HEK293 (cell line): ENCODE data around the gene SGMS1.
A peak's percentile ranks its signal among the peaks of the same experiment; 100 is the strongest.

Experiments used
- IKZF3 ChIP-seq: fragments of 450-650 bp; IDR thresholded peaks from 2 replicates; pipeline ENCODE4 v1.5.0; 2018; ENCODE audit warnings: missing biosample characterization, mild to moderate bottlenecking, missing genetic modification characterization, moderate library complexity
- KLF16 ChIP-seq: fragments of 450-650 bp; formaldehyde crosslinking; IDR thresholded peaks from 2 replicates; pipeline ENCODE4 v1.5.1; 2017; ENCODE audit warnings: missing biosample characterization, missing genetic modification characterization
- KLF9 ChIP-seq: fragments of 450-650 bp; formaldehyde crosslinking; IDR thresholded peaks from 2 replicates; pipeline ENCODE4 v1.5.1; 2016; ENCODE audit warnings: missing biosample characterization, missing genetic modification characterization, low read depth
- SCRT1 ChIP-seq: fragments of 450-650 bp; formaldehyde crosslinking; IDR thresholded peaks from 2 replicates; pipeline ENCODE4 v1.5.1; 2016; ENCODE audit warnings: missing biosample characterization, missing genetic modification characterization, borderline replicate concordance
- ZBTB17 ChIP-seq: fragments of 450-650 bp; formaldehyde crosslinking; IDR thresholded peaks from 2 replicates; pipeline ENCODE4 v1.5.1; 2016; ENCODE audit warnings: missing biosample characterization, missing genetic modification characterization
- ZBTB8A ChIP-seq: fragments of 450-650 bp; formaldehyde crosslinking; IDR thresholded peaks from 2 replicates; pipeline ENCODE4 v1.5.1; 2016; ENCODE audit warnings: missing biosample characterization, missing genetic modification characterization
- ZEB2 ChIP-seq: fragments of 450-650 bp; formaldehyde crosslinking; IDR thresholded peaks from 2 replicates; pipeline ENCODE4 v1.5.1; 2016; ENCODE audit warnings: missing biosample characterization, missing genetic modification characterization
- ZFHX2 ChIP-seq: fragments of 450-650 bp; formaldehyde crosslinking; conservative IDR thresholded peaks from 2 replicates; pipeline ENCODE4 v1.5.1; 2016; ENCODE audit warnings: missing biosample characterization, missing genetic modification characterization
- ZFP3 ChIP-seq: fragments of 450-650 bp; formaldehyde crosslinking; IDR thresholded peaks from 2 replicates; pipeline ENCODE4 v1.5.1; 2016; ENCODE audit warnings: low read depth, missing biosample characterization, missing genetic modification characterization
- ZNF146 ChIP-seq: fragments of 450-650 bp; formaldehyde crosslinking; IDR thresholded peaks from 2 replicates; pipeline ENCODE4 v1.5.1; 2016; ENCODE audit warnings: missing biosample characterization, missing genetic modification characterization
- ZNF366 ChIP-seq: fragments of 450-650 bp; formaldehyde crosslinking; conservative IDR thresholded peaks from 2 replicates; pipeline ENCODE4 v1.5.1; 2016; ENCODE audit warnings: missing biosample characterization, missing genetic modification characterization
- ZNF549 ChIP-seq: fragments of 450-650 bp; IDR thresholded peaks from 2 replicates; pipeline ENCODE4 v1.5.1; 2018; ENCODE audit warnings: missing biosample characterization, missing genetic modification characterization, mild to moderate bottlenecking, inconsistent platforms, moderate library complexity
- ZNF629 ChIP-seq: fragments of 450-650 bp; formaldehyde crosslinking; IDR thresholded peaks from 2 replicates; pipeline ENCODE4 v1.5.1; 2017; ENCODE audit warnings: missing biosample characterization, missing genetic modification characterization
- ZNF747 ChIP-seq: fragments of 450-650 bp; formaldehyde crosslinking; IDR thresholded peaks from 2 replicates; pipeline ENCODE4 v1.5.1; 2016; ENCODE audit warnings: missing biosample characterization, missing genetic modification characterization
- ZNF830 ChIP-seq: fragments of 450-650 bp; IDR thresholded peaks from 2 replicates; pipeline ENCODE4 v1.5.0; 2018; ENCODE audit warnings: missing biosample characterization, missing genetic modification characterization, low read depth, mild to moderate bottlenecking, moderate library complexity
- ZNF837 ChIP-seq: fragments of 450-650 bp; formaldehyde crosslinking; IDR thresholded peaks from 2 replicates; pipeline ENCODE4 v1.5.1; 2016; ENCODE audit warnings: missing biosample characterization, missing genetic modification characterization
- ZNF843 ChIP-seq: fragments of 450-650 bp; formaldehyde crosslinking; IDR thresholded peaks from 2 replicates; pipeline ENCODE4 v1.5.1; 2016; ENCODE audit warnings: missing biosample characterization, missing genetic modification characterization
- TF ChIP-seq, protein P1 (sequence below): fragments of 450-650 bp; IDR thresholded peaks from 2 replicates; pipeline ENCODE4 v1.5.1; 2018; ENCODE audit warnings: missing biosample characterization, missing genetic modification characterization
- TF ChIP-seq, protein P2 (sequence below): fragments of 450-650 bp; formaldehyde crosslinking; IDR thresholded peaks from 2 replicates; pipeline ENCODE4 v1.5.1; 2016; ENCODE audit warnings: missing biosample characterization, missing genetic modification characterization
- TF ChIP-seq, protein P3 (sequence below): fragments of 450-650 bp; formaldehyde crosslinking; IDR thresholded peaks from 2 replicates; pipeline ENCODE4 v1.5.1; 2017; ENCODE audit warnings: missing biosample characterization, mild to moderate bottlenecking, missing genetic modification characterization, moderate library complexity
- TF ChIP-seq, protein P4 (sequence below): fragments of 450-650 bp; formaldehyde crosslinking; IDR thresholded peaks from 2 replicates; pipeline ENCODE4 v1.5.1; 2016; ENCODE audit warnings: missing biosample characterization, missing genetic modification characterization, borderline replicate concordance
- TF ChIP-seq, protein P5 (sequence below): fragments of 450-650 bp; formaldehyde crosslinking; IDR thresholded peaks from 2 replicates; pipeline ENCODE4 v1.5.1; 2016; ENCODE audit warnings: missing biosample characterization, missing genetic modification characterization, low read depth
- TF ChIP-seq, protein P6 (sequence below): fragments of 450-650 bp; formaldehyde crosslinking; IDR thresholded peaks from 2 replicates; pipeline ENCODE4 v1.5.1; 2016; ENCODE audit warnings: missing biosample characterization, missing genetic modification characterization
- TF ChIP-seq, protein P7 (sequence below): fragments of 450-650 bp; formaldehyde crosslinking; IDR thresholded peaks from 2 replicates; pipeline ENCODE4 v1.5.1; 2017; ENCODE audit warnings: missing biosample characterization, missing genetic modification characterization
- TF ChIP-seq, protein P8 (sequence below): fragments of 450-650 bp; formaldehyde crosslinking; IDR thresholded peaks from 2 replicates; pipeline ENCODE4 v1.5.1; 2016; ENCODE audit warnings: missing biosample characterization, missing genetic modification characterization

SGMS1 gene

DNA sequence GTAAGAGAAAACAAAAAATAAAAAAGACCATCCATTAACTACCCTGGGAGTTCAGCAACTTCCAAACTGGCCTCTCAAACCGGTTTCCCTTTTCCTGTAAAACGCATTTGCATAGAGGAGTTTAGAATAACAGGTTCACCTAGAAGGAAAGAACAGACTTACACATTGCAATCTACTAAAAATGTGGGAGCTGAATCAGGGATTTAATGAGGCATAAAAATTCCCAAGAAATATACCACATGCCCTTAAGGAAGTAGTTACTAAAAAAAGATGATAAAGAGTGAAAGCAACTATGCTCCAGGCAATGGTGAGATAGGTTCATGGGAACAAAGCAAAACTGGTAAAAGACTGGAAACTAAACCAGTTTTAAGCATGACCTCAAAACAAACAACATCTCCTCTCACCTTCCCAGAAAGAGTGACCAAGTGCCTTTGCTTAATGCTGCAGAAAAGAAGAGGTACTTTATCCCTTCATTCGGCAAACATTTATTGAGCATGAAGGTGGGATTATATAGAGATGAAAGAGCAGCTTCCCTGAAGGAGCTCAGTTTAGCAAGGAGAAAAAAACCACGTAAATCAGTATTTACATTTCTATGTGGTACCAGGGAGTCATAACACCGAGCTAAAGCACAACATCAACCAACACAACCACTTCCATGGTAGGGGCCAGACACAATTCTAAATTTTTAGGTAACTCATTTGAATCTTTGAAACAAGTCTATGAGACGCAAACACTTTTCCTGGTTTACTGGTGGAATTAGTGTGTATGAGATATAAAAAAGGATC is 152.8 kb downstream of the SGMS1 start (continued):
- TF ChIP-seq ZNF830 (tag by site-specific recombination): no peak
- TF ChIP-seq, protein P1, sequence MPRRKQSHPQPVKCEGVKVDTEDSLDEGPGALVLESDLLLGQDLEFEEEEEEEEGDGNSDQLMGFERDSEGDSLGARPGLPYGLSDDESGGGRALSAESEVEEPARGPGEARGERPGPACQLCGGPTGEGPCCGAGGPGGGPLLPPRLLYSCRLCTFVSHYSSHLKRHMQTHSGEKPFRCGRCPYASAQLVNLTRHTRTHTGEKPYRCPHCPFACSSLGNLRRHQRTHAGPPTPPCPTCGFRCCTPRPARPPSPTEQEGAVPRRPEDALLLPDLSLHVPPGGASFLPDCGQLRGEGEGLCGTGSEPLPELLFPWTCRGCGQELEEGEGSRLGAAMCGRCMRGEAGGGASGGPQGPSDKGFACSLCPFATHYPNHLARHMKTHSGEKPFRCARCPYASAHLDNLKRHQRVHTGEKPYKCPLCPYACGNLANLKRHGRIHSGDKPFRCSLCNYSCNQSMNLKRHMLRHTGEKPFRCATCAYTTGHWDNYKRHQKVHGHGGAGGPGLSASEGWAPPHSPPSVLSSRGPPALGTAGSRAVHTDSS (tag by site-specific recombination): no peak
- no peak for TF ChIP-seq ZBTB8A (tag by site-specific recombination)
- TF ChIP-seq, protein P2, sequence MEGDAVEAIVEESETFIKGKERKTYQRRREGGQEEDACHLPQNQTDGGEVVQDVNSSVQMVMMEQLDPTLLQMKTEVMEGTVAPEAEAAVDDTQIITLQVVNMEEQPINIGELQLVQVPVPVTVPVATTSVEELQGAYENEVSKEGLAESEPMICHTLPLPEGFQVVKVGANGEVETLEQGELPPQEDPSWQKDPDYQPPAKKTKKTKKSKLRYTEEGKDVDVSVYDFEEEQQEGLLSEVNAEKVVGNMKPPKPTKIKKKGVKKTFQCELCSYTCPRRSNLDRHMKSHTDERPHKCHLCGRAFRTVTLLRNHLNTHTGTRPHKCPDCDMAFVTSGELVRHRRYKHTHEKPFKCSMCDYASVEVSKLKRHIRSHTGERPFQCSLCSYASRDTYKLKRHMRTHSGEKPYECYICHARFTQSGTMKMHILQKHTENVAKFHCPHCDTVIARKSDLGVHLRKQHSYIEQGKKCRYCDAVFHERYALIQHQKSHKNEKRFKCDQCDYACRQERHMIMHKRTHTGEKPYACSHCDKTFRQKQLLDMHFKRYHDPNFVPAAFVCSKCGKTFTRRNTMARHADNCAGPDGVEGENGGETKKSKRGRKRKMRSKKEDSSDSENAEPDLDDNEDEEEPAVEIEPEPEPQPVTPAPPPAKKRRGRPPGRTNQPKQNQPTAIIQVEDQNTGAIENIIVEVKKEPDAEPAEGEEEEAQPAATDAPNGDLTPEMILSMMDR (tag by site-specific recombination): no peak
- TF ChIP-seq, protein P3, sequence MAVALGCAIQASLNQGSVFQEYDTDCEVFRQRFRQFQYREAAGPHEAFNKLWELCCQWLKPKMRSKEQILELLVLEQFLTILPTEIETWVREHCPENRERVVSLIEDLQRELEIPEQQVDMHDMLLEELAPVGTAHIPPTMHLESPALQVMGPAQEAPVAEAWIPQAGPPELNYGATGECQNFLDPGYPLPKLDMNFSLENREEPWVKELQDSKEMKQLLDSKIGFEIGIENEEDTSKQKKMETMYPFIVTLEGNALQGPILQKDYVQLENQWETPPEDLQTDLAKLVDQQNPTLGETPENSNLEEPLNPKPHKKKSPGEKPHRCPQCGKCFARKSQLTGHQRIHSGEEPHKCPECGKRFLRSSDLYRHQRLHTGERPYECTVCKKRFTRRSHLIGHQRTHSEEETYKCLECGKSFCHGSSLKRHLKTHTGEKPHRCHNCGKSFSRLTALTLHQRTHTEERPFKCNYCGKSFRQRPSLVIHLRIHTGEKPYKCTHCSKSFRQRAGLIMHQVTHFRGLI (tag by site-specific recombination): no peak
- TF ChIP-seq ZNF366 (tag by site-specific recombination): no peak
- TF ChIP-seq ZNF629 (tag by site-specific recombination): no peak
- TF ChIP-seq ZNF549: no peak
- TF ChIP-seq, protein P4, sequence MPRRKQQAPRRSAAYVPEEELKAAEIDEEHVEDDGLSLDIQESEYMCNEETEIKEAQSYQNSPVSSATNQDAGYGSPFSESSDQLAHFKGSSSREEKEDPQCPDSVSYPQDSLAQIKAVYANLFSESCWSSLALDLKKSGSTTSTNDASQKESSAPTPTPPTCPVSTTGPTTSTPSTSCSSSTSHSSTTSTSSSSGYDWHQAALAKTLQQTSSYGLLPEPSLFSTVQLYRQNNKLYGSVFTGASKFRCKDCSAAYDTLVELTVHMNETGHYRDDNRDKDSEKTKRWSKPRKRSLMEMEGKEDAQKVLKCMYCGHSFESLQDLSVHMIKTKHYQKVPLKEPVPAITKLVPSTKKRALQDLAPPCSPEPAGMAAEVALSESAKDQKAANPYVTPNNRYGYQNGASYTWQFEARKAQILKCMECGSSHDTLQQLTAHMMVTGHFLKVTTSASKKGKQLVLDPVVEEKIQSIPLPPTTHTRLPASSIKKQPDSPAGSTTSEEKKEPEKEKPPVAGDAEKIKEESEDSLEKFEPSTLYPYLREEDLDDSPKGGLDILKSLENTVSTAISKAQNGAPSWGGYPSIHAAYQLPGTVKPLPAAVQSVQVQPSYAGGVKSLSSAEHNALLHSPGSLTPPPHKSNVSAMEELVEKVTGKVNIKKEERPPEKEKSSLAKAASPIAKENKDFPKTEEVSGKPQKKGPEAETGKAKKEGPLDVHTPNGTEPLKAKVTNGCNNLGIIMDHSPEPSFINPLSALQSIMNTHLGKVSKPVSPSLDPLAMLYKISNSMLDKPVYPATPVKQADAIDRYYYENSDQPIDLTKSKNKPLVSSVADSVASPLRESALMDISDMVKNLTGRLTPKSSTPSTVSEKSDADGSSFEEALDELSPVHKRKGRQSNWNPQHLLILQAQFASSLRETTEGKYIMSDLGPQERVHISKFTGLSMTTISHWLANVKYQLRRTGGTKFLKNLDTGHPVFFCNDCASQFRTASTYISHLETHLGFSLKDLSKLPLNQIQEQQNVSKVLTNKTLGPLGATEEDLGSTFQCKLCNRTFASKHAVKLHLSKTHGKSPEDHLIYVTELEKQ (tag by site-specific recombination): peak; percentile 13; the same call in 1 of the 2 replicates
- no peak for TF ChIP-seq IKZF3 (tag by site-specific recombination)
- TF ChIP-seq, protein P5, sequence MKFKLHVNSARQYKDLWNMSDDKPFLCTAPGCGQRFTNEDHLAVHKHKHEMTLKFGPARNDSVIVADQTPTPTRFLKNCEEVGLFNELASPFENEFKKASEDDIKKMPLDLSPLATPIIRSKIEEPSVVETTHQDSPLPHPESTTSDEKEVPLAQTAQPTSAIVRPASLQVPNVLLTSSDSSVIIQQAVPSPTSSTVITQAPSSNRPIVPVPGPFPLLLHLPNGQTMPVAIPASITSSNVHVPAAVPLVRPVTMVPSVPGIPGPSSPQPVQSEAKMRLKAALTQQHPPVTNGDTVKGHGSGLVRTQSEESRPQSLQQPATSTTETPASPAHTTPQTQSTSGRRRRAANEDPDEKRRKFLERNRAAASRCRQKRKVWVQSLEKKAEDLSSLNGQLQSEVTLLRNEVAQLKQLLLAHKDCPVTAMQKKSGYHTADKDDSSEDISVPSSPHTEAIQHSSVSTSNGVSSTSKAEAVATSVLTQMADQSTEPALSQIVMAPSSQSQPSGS (tag by site-specific recombination): no peak
- TF ChIP-seq, protein P6, sequence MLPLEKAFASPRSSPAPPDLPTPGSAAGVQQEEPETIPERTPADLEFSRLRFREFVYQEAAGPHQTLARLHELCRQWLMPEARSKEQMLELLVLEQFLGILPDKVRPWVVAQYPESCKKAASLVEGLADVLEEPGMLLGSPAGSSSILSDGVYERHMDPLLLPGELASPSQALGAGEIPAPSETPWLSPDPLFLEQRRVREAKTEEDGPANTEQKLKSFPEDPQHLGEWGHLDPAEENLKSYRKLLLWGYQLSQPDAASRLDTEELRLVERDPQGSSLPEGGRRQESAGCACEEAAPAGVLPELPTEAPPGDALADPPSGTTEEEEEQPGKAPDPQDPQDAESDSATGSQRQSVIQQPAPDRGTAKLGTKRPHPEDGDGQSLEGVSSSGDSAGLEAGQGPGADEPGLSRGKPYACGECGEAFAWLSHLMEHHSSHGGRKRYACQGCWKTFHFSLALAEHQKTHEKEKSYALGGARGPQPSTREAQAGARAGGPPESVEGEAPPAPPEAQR (tag by site-specific recombination): no peak
- no peak for TF ChIP-seq SCRT1 (tag by site-specific recombination)
- no peak for TF ChIP-seq KLF16 (tag by site-specific recombination)
- no peak for TF ChIP-seq ZNF747 (tag by site-specific recombination)
- TF ChIP-seq, protein P7, sequence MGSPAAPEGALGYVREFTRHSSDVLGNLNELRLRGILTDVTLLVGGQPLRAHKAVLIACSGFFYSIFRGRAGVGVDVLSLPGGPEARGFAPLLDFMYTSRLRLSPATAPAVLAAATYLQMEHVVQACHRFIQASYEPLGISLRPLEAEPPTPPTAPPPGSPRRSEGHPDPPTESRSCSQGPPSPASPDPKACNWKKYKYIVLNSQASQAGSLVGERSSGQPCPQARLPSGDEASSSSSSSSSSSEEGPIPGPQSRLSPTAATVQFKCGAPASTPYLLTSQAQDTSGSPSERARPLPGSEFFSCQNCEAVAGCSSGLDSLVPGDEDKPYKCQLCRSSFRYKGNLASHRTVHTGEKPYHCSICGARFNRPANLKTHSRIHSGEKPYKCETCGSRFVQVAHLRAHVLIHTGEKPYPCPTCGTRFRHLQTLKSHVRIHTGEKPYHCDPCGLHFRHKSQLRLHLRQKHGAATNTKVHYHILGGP (tag by site-specific recombination): no peak
- no peak for TF ChIP-seq KLF9 (tag by site-specific recombination)
- no peak for TF ChIP-seq ZNF837 (tag by site-specific recombination)
- TF ChIP-seq ZNF843: peak; percentile 46; the same call in 1 of the 2 replicates
- TF ChIP-seq ZBTB17: peak; percentile 27; the same call in 1 of the 2 replicates
- no peak for TF ChIP-seq ZFHX2 (tag by site-specific recombination)
- TF ChIP-seq ZNF146: no peak
- no peak for TF ChIP-seq ZEB2
- TF ChIP-seq, protein P8, sequence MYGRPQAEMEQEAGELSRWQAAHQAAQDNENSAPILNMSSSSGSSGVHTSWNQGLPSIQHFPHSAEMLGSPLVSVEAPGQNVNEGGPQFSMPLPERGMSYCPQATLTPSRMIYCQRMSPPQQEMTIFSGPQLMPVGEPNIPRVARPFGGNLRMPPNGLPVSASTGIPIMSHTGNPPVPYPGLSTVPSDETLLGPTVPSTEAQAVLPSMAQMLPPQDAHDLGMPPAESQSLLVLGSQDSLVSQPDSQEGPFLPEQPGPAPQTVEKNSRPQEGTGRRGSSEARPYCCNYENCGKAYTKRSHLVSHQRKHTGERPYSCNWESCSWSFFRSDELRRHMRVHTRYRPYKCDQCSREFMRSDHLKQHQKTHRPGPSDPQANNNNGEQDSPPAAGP (tag by site-specific recombination): no peak
- TF ChIP-seq ZFP3: no peak
